Measurements from ENCODE around the gene LENG9.
"Not testable (repeated sequence)": the region's sequence is repeated elsewhere in the genome, so short reads cannot be mapped to it uniquely, and the experiment has no call there.

LENG9 gene

GRCh38 chr19:54459282-54460229 lies 4.0 kb downstream of the LENG9 start:
- DNase-seq (ENCODE audit: low read depth in 2 of 2): no peak

- no peak for DNase-seq (ENCODE audit: low read depth in 2 of 2)
These were observed 4.8 kb downstream of the LENG9 start for GRCh38 chr19:54458648-54459281.

GRCh38 chr19:54457773-54458647 lies 5.6 kb downstream of the LENG9 start:
- DNase-seq (ENCODE audit: low read depth in 2 of 2): no peak

GRCh38 chr19:54456423-54457373 lies 6.9 kb downstream of the LENG9 start:
- DNase-seq (ENCODE audit: low read depth in 2 of 2): no peak

- no peak for DNase-seq (ENCODE audit: low read depth in 2 of 2)
These were observed 7.7 kb downstream of the LENG9 start for GRCh38 chr19:54455786-54456422.

GRCh38 chr19:54454781-54455675 lies 8.6 kb downstream of the LENG9 start:
- DNase-seq (ENCODE audit: low read depth in 2 of 2): no peak

- no peak for DNase-seq (ENCODE audit: low read depth in 2 of 2)
These were observed 9.4 kb downstream of the LENG9 start for GRCh38 chr19:54453921-54454780.

- DNase-seq (ENCODE audit: low read depth in 2 of 2): no peak
These were observed 11.0 kb downstream of the LENG9 start for GRCh38 chr19:54452626-54453025.

- DNase-seq (ENCODE audit: low read depth in 2 of 2): no peak
These were observed 11.6 kb downstream of the LENG9 start for GRCh38 chr19:54451997-54452396.

- DNase-seq (ENCODE audit: low read depth in 2 of 2): no peak
These were observed 12.2 kb downstream of the LENG9 start for GRCh38 chr19:54451331-54451871.

GRCh38 chr19:54449701-54450069 lies 13.9 kb downstream of the LENG9 start:
- no peak for DNase-seq (ENCODE audit: low read depth in 2 of 2)

- peak; percentile 93 to 95 for DNase-seq (ENCODE audit: low read depth in 2 of 2)
These were observed 14.5 kb downstream of the LENG9 start, which contains the start of gene LENG8 for GRCh38 chr19:54448774-54449700. TSS of gene LENG8 (plus strand) at chr19:54449199. CDS start at chr19:54451345, 2,146 bp downstream.

GRCh38 chr19:54448040-54448773 lies 15.4 kb downstream of the LENG9 start:
- DNase-seq (ENCODE audit: low read depth in 2 of 2): no peak

GRCh38 chr19:54446349-54446748 lies 17.2 kb downstream of the LENG9 start:
- DNase-seq (ENCODE audit: low read depth in 2 of 2): not testable (repeated sequence)

GRCh38 chr19:54444737-54445136 lies 18.8 kb downstream of the LENG9 start:
- no peak for DNase-seq (ENCODE audit: low read depth in 2 of 2)

GRCh38 chr19:54440641-54441040 lies 22.9 kb downstream of the LENG9 start:
- DNase-seq (ENCODE audit: low read depth in 2 of 2): no peak

All from stimulated activated CD8-positive, alpha-beta memory T cell treated with anti-CD3 and anti-CD28 coated beads, Interleukin-15, amount 100 ng/mL, for 4 hours (primary cell).